Measurements from ENCODE around the gene SLIT3.

- TF ChIP-seq ZBTB11 (CRISPR knock-in tag; IDR thresholded peaks at IDR 0.05), result no peak
- TF ChIP-seq SAFB2 (IDR thresholded peaks at IDR 0.05; ENCODE audit: borderline replicate concordance, low read depth, low read length, severe bottlenecking), result no peak
- no peak for TF ChIP-seq ZNF655 (CRISPR knock-in tag; IDR thresholded peaks at IDR 0.05)
- no peak for TF ChIP-seq PHF8 (IDR thresholded peaks at IDR 0.05; ENCODE audit: borderline replicate concordance, low read length)
- no peak for TF ChIP-seq POLR2AphosphoS5 (IDR thresholded peaks at IDR 0.05; ENCODE audit: control insufficient read depth, insufficient read depth, low read depth, low read length)
- no peak for TF ChIP-seq CTCF (IDR thresholded peaks at IDR 0.05 in 2 of 3, conservative IDR thresholded peaks at IDR 0.05 in 1 of 3; ENCODE audit: insufficient read depth in 2 of 3, low read depth in 1 of 3, low read length in 3 of 3)
- TF ChIP-seq FOXK2 (conservative IDR thresholded peaks at IDR 0.05 in 1 of 2, IDR thresholded peaks at IDR 0.05 in 1 of 2; ENCODE audit: low read depth in 2 of 2), result no peak
- no peak for TF ChIP-seq CHD2 (IDR thresholded peaks at IDR 0.05; ENCODE audit: low read depth, low read length)
- no peak for TF ChIP-seq ZNF184 (CRISPR knock-in tag; IDR thresholded peaks at IDR 0.05)
- TF ChIP-seq IRF2 (CRISPR knock-in tag; IDR thresholded peaks at IDR 0.05), result no peak
Observed at GRCh38 chr5:168743617-168744016, 557.3 kb downstream of the SLIT3 start.
